H9 (cell line): Measurements from ENCODE around the gene OR5D18. TPM values are rescaled to one million over a fixed set of nuclear protein-coding genes. Genes with fewer than 3 reads are reported as not detected.

ENCODE experiments used
- total RNA-seq: library from RNA; stranded (reverse); gene quantifications from 2 replicates; pipeline ENCODE4 v1.2.1, GENCODE V29; 2021

OR5D18 gene
- total RNA-seq, 1 experiment from 2014 or later = not detected

Other genes with a start within 250 kb of the OR5D18 start
- gene OR4C16, start 247.5 kb upstream of the OR5D18 start, total RNA-seq = not detected in 2 replicates
- gene OR4C11, start 212.0 kb upstream of the OR5D18 start, total RNA-seq = not detected in 2 replicates
- gene OR4P4, start 184.5 kb upstream of the OR5D18 start, total RNA-seq = not detected in 2 replicates
- gene OR4S2, start 171.3 kb upstream of the OR5D18 start, total RNA-seq = not detected in 2 replicates
- not detected in 2 replicates for gene OR4C6, start 157.4 kb upstream of the OR5D18 start, total RNA-seq
- not detected in 2 replicates for gene OR5D13, start 46.2 kb upstream of the OR5D18 start, total RNA-seq
- not detected in 2 replicates for gene OR5D14, start 24.1 kb upstream of the OR5D18 start, total RNA-seq
- not detected in 2 replicates for gene OR5L1, start 8.3 kb upstream of the OR5D18 start, total RNA-seq
- gene OR5L2, start 7.6 kb downstream of the OR5D18 start, total RNA-seq = not detected in 2 replicates
- gene OR5D16, start 19.1 kb downstream of the OR5D18 start, total RNA-seq = not detected in 2 replicates
- gene TRIM51, start 63.7 kb downstream of the OR5D18 start, total RNA-seq = not detected in 2 replicates
- not detected in 2 replicates for gene OR5W2, start 95.0 kb downstream of the OR5D18 start, total RNA-seq
- not detected in 2 replicates for gene OR5I1, start 116.8 kb downstream of the OR5D18 start, total RNA-seq
- not detected in 2 replicates for gene OR10AG1, start 150.3 kb downstream of the OR5D18 start, total RNA-seq
- not detected in 2 replicates for gene OR5F1, start 175.0 kb downstream of the OR5D18 start, total RNA-seq
- gene OR5AS1, start 208.0 kb downstream of the OR5D18 start, total RNA-seq = not detected in 2 replicates